DMS114 treated with DMSO at 0.1 percent for 48 hours (cell line): ENCODE results near the gene MERTK.

ENCODE experiments used
- DNase-seq: peaks from one replicate; lab custom pipeline; 2025; ENCODE audit not compliant: unreplicated experiment; lab: John Stamatoyannopoulos, UW

The MERTK gene

GRCh38 chr2:112073875-112074274 is 175.5 kb downstream of the MERTK start:
- DNase-seq = no peak

DNA sequence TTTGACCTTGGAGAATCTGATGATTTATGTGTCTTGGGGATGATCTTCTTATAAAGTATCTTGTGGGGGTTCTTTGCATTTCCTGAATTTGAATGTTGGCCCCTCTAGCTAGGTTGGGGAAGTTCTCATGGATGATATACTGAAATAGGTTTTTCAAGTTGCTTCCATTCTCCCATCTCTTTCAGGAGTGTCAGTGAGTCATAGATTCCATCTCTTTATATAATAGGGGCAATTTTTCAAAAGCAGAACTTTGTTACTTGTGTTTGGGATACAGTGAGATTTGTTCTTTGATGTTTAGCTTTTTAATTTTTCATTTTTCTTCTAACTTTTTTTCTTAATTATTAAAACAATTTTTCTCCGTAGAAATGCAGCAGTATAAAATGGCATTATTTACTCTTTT is 176.1 kb downstream of the MERTK start:
- DNase-seq = no peak

DNA sequence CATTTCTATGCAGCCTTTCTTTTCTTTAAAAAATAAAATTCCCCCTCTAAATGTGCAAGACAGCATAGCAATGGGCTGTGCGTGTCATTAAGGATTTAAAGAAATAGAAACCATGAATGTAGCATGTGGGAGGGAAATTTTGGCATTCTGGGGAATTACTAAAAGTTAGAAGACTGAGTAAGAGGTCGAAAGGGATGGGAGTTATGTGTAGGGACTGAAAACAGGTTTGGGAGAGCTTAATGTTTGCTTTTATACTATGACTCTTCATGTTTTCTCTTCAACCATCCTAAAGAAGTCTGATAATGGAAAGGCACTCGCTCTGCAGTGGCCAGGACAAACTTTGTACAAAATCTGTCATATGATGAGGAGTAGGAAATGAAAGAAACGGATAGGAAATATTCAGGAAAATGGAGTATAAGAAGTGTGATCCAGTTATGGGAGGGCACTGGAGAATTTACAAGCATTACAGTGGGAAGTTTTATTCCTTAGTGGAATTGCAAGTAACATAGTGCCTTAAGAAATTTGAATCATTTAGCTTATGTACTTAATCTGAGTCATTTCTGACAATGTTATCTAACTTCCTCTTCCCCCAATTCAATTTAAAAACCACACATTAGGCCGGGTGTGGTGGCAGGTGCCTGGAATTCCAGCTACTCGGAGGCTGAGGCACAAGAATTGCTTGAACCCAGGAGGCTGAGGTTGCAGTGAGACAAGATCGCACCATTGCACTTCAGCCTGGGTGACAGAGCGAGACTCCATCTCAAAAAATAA is 177.3 kb downstream of the MERTK start:
- no peak for DNase-seq

GRCh38 chr2:112077814-112078213 is 179.4 kb downstream of the MERTK start:
- no peak for DNase-seq
